AG10803 (cell line): ENCODE measurements around the gene BAIAP3.

Source experiments
- DNase-seq: peaks from one replicate; pipeline ENCODE4 v3.0.0; 2010; ENCODE audit warnings: low read depth
- H3K4me3 ChIP-seq: 2 replicates; pipeline ENCODE4 v1.5.1; 2011; ENCODE audit warnings: mild to moderate bottlenecking, low read length, control low read depth
- CTCF ChIP-seq: conservative IDR thresholded peaks from 2 replicates; pipeline ENCODE4 v1.5.1; 2011; ENCODE audit warnings: mild to moderate bottlenecking, low read length, control low read depth, inconsistent platforms

The BAIAP3 gene

DNA sequence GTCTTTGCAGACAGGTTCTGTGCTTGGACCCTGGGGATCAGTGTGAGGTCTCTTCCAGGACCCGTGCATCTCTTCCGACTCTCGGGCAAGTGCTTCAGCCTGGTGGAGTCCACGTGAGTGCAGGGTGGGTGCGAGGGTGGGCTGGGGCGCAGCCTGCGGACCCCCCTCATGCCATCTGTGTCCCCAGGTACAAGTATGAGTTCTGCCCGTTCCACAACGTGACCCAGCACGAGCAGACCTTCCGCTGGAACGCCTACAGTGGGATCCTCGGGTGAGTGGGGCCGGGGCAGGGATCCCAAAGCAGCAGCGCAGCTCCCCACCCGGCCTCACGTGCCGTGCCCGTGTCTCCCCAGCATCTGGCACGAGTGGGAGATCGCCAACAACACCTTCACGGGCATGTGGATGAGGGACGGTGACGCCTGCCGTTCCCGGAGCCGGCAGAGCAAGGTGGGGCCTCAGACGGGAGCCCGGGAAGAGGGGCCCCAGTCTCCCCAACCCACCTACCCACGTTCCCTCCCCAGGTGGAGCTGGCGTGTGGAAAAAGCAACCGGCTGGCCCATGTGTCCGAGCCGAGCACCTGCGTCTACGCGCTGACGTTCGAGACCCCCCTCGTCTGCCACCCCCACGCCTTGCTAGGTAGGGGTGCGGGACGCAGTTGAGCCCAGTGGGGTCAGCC, 28.4 kb downstream of the BAIAP3 start:
- H3K4me3 ChIP-seq, result no peak overlapping the region
- no peak for DNase-seq
- no peak for TF ChIP-seq CTCF

GRCh38 chr16:1362807-1363206, 29.4 kb downstream of the BAIAP3 start:
- DNase-seq, result no peak
- TF ChIP-seq CTCF, result no peak
- no peak overlapping the region for H3K4me3 ChIP-seq

- TF ChIP-seq CTCF, result peak; percentile 55
- H3K4me3 ChIP-seq, result no peak overlapping the region
- peak; percentile 21 for DNase-seq
Observed at GRCh38 chr16:1363501-1364041, 30.1 kb downstream of the BAIAP3 start.

DNA sequence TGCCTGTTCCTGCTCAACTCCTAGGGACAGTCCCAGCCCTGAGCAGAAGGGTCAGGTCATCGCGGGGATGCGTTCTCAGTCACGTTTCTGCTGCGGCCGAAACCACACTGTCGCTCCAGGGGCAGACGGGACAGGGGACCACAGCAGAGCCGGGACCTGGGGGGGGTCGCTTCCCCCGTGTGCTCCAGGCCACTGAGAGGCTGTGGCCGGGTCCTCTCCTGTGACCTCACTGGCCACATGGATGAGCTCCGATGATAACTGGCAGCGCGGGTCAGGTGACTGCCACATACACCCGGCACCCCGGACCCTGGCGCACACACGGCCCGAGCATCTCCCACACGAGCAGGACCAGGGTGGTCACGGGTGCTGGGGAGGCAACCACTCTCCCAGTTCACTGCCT, 31.1 kb downstream of the BAIAP3 start:
- H3K4me3 ChIP-seq, result no peak overlapping the region
- no peak for DNase-seq
- TF ChIP-seq CTCF, result no peak

- no peak for DNase-seq
- H3K4me3 ChIP-seq, result no peak overlapping the region
- no peak for TF ChIP-seq CTCF
Observed at GRCh38 chr16:1366060-1366711, 32.7 kb downstream of the BAIAP3 start.

- H3K4me3 ChIP-seq, result no peak overlapping the region
- DNase-seq, result no peak
Observed at GRCh38 chr16:1366712-1367299, 33.4 kb downstream of the BAIAP3 start.

More at GRCh38 chr16:1366712-1367299, 33.4 kb downstream of the BAIAP3 start:
- TF ChIP-seq CTCF, result no peak
